SK-N-SH (cell line): Measurements from ENCODE around the gene ZRANB3. TPM values are rescaled to one million over a fixed set of nuclear protein-coding genes. Genes with fewer than 3 reads are reported as not detected.

Experiments
- CTCF ChIA-PET: fragments of 300-600, 350-600 bp; formaldehyde crosslinking; extraction: SDS; loops from one replicate; lab custom pipeline; 2021; lab: Yijun Ruan, JAX
- POLR2A ChIA-PET: fragments of 350-600 bp; sonication (Branson Sonifier 250); formaldehyde crosslinking; extraction: SDS; loops from one replicate; lab custom pipeline; 2020; ENCODE audit warnings: antibody characterized with exemption, inconsistent platforms; lab: Yijun Ruan, JAX
- DNase-seq: peaks from one replicate; pipeline ENCODE4 v3.0.0; 2012
- H2AFZ ChIP-seq: fragments of 200-600 bp; sonication (generic); 2 replicates; pipeline ENCODE4 v1.8.1; 2016; ENCODE audit warnings: antibody characterized with exemption, mild to moderate bottlenecking, low read depth
- H3F3A ChIP-seq: fragments of 200-600 bp; sonication (generic); replicated peaks from 2 replicates; pipeline ENCODE3; 2016; ENCODE audit warnings: antibody characterized with exemption, mild to moderate bottlenecking; ENCODE audit not compliant: insufficient read depth
- H3K27ac ChIP-seq, 2 experiments: fragments of 200-500 bp in 1 of 2; fragments of 200-600 bp in 1 of 2; sonication (Bioruptor generic) in 1 of 2; sonication (generic), shearing (Covaris generic) in 1 of 2; 2 replicates each; pipeline versions ENCODE4 v1.5.1 to v1.6.1; 2014 to 2016; ENCODE audit warnings: low read depth in 2 of 2, inconsistent platforms in 1 of 2, low read length in 1 of 2, mild to moderate bottlenecking in 1 of 2, mixed read lengths in 1 of 2
- H3K27me3 ChIP-seq: fragments of 200-600 bp; sonication (generic), shearing (Covaris generic); 2 replicates; pipeline ENCODE4 v1.6.1; 2016; ENCODE audit warnings: mixed run types; ENCODE audit not compliant: insufficient read depth
- H3K36me3 ChIP-seq, 2 experiments: fragments of 200-500 bp in 1 of 2; fragments of 200-600 bp in 1 of 2; sonication (Bioruptor generic) in 1 of 2; sonication (generic) in 1 of 2; replicated peaks in 1 of 2; 2 replicates each; pipeline versions ENCODE3 to v1.5.1; 2014 to 2016; ENCODE audit warnings: low read length in 1 of 2, mild to moderate bottlenecking in 1 of 2; ENCODE audit not compliant: insufficient read depth in 2 of 2, control insufficient read depth in 1 of 2
- H3K4me1 ChIP-seq, 2 experiments: fragments of 200-500 bp in 1 of 2; fragments of 200-600 bp in 1 of 2; sonication (Bioruptor generic) in 1 of 2; sonication (generic), shearing (Covaris generic) in 1 of 2; 2 replicates each; pipeline versions ENCODE4 v1.5.1 to v1.6.1; 2014 to 2016; ENCODE audit warnings: low read depth in 1 of 2, low read length in 1 of 2, mixed run types in 1 of 2; ENCODE audit not compliant: insufficient read depth in 2 of 2, control insufficient read depth in 1 of 2
- H3K4me2 ChIP-seq: fragments of 200-600 bp; sonication (generic), shearing (Covaris generic); 2 replicates; pipeline ENCODE4 v1.6.1; 2017; ENCODE audit warnings: mixed run types
- H3K4me3 ChIP-seq, 2 experiments: fragments of 200-500 bp in 1 of 2; fragments of 200-600 bp in 1 of 2; sonication (Bioruptor generic) in 1 of 2; sonication (generic), shearing (Covaris generic) in 1 of 2; 2 replicates each; pipeline versions ENCODE4 v1.5.1 to v1.8.1; 2014 to 2016; ENCODE audit warnings: low read depth in 2 of 2, inconsistent platforms in 1 of 2, low read length in 1 of 2, mild to moderate bottlenecking in 1 of 2, mixed read lengths in 1 of 2, moderate library complexity in 1 of 2
- H3K79me2 ChIP-seq: fragments of 200-600 bp; sonication (generic); 2 replicates; pipeline ENCODE4 v1.8.1; 2017; ENCODE audit warnings: mild to moderate bottlenecking; ENCODE audit not compliant: insufficient read depth
- H3K9ac ChIP-seq: fragments of 200-600 bp; sonication (generic); 2 replicates; pipeline ENCODE4 v1.6.1; 2017; ENCODE audit warnings: mixed run types
- H3K9me2 ChIP-seq: fragments of 200-600 bp; sonication (generic); 2 replicates; pipeline ENCODE4 v1.6.1; 2017; ENCODE audit warnings: mixed run types
- H3K9me3 ChIP-seq: fragments of 200-600 bp; sonication (generic); 2 replicates; pipeline ENCODE4 v1.6.1; 2017; ENCODE audit warnings: mixed run types, mild to moderate bottlenecking, moderate library complexity
- H4K20me1 ChIP-seq: fragments of 200-600 bp; sonication (generic); 2 replicates; pipeline ENCODE4 v1.6.1; 2017; ENCODE audit warnings: mild to moderate bottlenecking, mixed run types; ENCODE audit not compliant: insufficient read depth
- ELF1 ChIP-seq: IDR thresholded peaks from 2 replicates; pipeline ENCODE4 v1.4.0; 2012
- EP300 ChIP-seq, 2 experiments: IDR thresholded peaks; 2 replicates each; pipeline versions ENCODE4 v1.4.0 to v1.6.1; 2012; ENCODE audit warnings: borderline replicate concordance in 1 of 2, low read depth in 1 of 2, low read length in 1 of 2
- EZH2phosphoT487 ChIP-seq: fragments of 200-600 bp; sonication (generic); IDR thresholded peaks from 2 replicates; pipeline ENCODE4 v1.6.1; 2017; ENCODE audit warnings: low read depth, mixed run types, mild to moderate bottlenecking, antibody characterized with exemption, moderate library complexity, borderline replicate concordance
- FOXJ3 ChIP-seq: sonication (generic); formaldehyde crosslinking; IDR thresholded peaks from 2 replicates; pipeline ENCODE4 v1.5.1; 2020; ENCODE audit warnings: mild to moderate bottlenecking, missing genetic modification reagents
- FOXM1 ChIP-seq: IDR thresholded peaks from 2 replicates; pipeline ENCODE4 v1.4.0; 2012; ENCODE audit warnings: low read depth, mild to moderate bottlenecking
- JUND ChIP-seq: IDR thresholded peaks from 2 replicates; pipeline ENCODE4 v1.4.0; 2012
- MXI1 ChIP-seq: IDR thresholded peaks from 2 replicates; pipeline ENCODE4 v1.6.1; 2012; ENCODE audit warnings: mild to moderate bottlenecking, low read depth, low read length, improper control_type of control experiment
- NRF1 ChIP-seq: IDR thresholded peaks from 2 replicates; pipeline ENCODE4 v1.6.1; 2012; ENCODE audit warnings: low read depth, mild to moderate bottlenecking, low read length
- POLR2AphosphoS5 ChIP-seq: IDR thresholded peaks from 2 replicates; pipeline ENCODE4 v1.6.1; 2012; ENCODE audit warnings: low read depth, low read length
- RAD21 ChIP-seq: IDR thresholded peaks from 2 replicates; pipeline ENCODE4 v1.6.1; 2012; ENCODE audit warnings: mild to moderate bottlenecking, low read length
- RCOR1 ChIP-seq: fragments of 150-350 bp; IDR thresholded peaks from 2 replicates; pipeline ENCODE4 v1.6.1; 2017; ENCODE audit warnings: antibody characterized with exemption, low read length
- RFX5 ChIP-seq: IDR thresholded peaks from 2 replicates; pipeline ENCODE4 v1.6.1; 2012; ENCODE audit warnings: mild to moderate bottlenecking, improper control_type of control experiment, low read length
- SIN3A ChIP-seq: IDR thresholded peaks from 2 replicates; pipeline ENCODE4 v1.6.1; 2012; ENCODE audit warnings: low read depth, mild to moderate bottlenecking, low read length, moderate library complexity, borderline replicate concordance
- SMC3 ChIP-seq: IDR thresholded peaks from 2 replicates; pipeline ENCODE4 v1.6.1; 2012; ENCODE audit warnings: low read depth, low read length, improper control_type of control experiment
- TCF12 ChIP-seq: IDR thresholded peaks from 2 replicates; pipeline ENCODE4 v1.4.0; 2012
- YY1 ChIP-seq: IDR thresholded peaks from 2 replicates; pipeline ENCODE4 v1.4.0; 2012; ENCODE audit warnings: low read depth, mild to moderate bottlenecking
- WGBS: methylation state at CpG from one replicate; pipeline ENCODE4 v1.1.6; 2017; ENCODE audit warnings: low lambda C conversion rate; 5-methylcytosine and 5-hydroxymethylcytosine counted together
- polyA plus RNA-seq, 3 experiments: library from polyadenylated mRNA; depleted of rRNA; stranded (reverse); fragments of >200 nt; gene quantifications; 2 replicates each; pipeline ENCODE4 v1.2.3, GENCODE V29; 2012
- TF ChIP-seq, protein P1 (sequence below): fragments of 150-350 bp; IDR thresholded peaks from 2 replicates; pipeline ENCODE4 v1.6.1; 2017; ENCODE audit warnings: antibody characterized with exemption, low read length, low read depth, borderline replicate concordance
- TF ChIP-seq, protein P2 (sequence below): IDR thresholded peaks from 2 replicates; pipeline ENCODE4 v1.4.0; 2012; ENCODE audit warnings: low read depth, borderline replicate concordance
- TF ChIP-seq, protein P3 (sequence below): IDR thresholded peaks from 2 replicates; pipeline ENCODE4 v1.4.0; 2012; ENCODE audit warnings: low read depth, borderline replicate concordance
- TF ChIP-seq, protein P4 (sequence below): IDR thresholded peaks from 2 replicates; pipeline ENCODE4 v1.4.0; 2012; ENCODE audit warnings: low read depth
- TF ChIP-seq, protein P5 (sequence below): IDR thresholded peaks from 2 replicates; pipeline ENCODE4; 2012

The ZRANB3 gene
- polyA plus RNA-seq, 1 of the 3 experiments (the other 2 are of a cell fraction): 4.1 TPM

DNA sequence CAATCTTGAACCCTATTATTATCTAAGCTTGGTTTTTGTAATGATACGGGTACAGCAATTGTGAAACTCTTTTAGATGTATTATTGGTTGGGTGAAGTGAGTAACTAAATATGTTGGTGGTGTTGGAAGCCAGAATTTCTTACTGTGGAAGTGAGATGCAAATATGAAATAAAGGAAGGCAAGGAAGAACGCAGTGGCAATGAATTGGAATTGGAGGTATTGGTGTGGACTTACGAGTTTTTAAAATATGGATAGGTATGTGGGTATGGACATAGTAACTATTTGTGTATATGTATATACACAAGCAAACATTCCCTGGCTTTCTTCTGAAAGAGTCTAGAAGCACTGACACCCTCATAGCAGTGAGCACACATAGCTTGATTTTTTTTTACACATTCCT is 373.2 kb downstream of the ZRANB3 start:
- Histone ChIP-seq H3K27me3 (no peaks in the 10 kb centered on the region), H3K4me3 (no peak overlapping the region), H3K79me2 (no peaks in the 10 kb centered on the region), H3K4me1 (no peaks in the 10 kb centered on the region), H3K27ac (no peak overlapping the region), H2AFZ (no peak overlapping the region), H3K4me2 (no peak overlapping the region), H3F3A (peaks cover 6% of the 10 kb centered on the region), H3K9ac (no peak overlapping the region), H3K9me2 (no peaks in the 10 kb centered on the region), H3K36me3 (peaks cover 65 to 72% of the 10 kb centered on the region in 2 experiments), H4K20me1 (no peaks in the 10 kb centered on the region), H3K9me3 (no peaks in the 10 kb centered on the region)
- TF ChIP-seq NRF1: no peak
- TF ChIP-seq, protein P1, sequence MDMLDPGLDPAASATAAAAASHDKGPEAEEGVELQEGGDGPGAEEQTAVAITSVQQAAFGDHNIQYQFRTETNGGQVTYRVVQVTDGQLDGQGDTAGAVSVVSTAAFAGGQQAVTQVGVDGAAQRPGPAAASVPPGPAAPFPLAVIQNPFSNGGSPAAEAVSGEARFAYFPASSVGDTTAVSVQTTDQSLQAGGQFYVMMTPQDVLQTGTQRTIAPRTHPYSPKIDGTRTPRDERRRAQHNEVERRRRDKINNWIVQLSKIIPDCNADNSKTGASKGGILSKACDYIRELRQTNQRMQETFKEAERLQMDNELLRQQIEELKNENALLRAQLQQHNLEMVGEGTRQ: no peak
- no peak for TF ChIP-seq EP300 (IDR thresholded peaks at IDR 0.05; ENCODE audit: borderline replicate concordance in 1 of 2, low read depth in 1 of 2, low read length in 1 of 2)
- TF ChIP-seq, protein P2, sequence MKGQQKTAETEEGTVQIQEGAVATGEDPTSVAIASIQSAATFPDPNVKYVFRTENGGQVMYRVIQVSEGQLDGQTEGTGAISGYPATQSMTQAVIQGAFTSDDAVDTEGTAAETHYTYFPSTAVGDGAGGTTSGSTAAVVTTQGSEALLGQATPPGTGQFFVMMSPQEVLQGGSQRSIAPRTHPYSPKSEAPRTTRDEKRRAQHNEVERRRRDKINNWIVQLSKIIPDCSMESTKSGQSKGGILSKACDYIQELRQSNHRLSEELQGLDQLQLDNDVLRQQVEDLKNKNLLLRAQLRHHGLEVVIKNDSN: no peak
- no peak for TF ChIP-seq FOXM1
- TF ChIP-seq TCF12: no peak
- TF ChIP-seq FOXJ3 (CRISPR knock-in tag): no peak
- no peak for TF ChIP-seq YY1
- no peak for TF ChIP-seq MXI1
- TF ChIP-seq RCOR1: no peak
- TF ChIP-seq POLR2AphosphoS5: no peak
- TF ChIP-seq, protein P3, sequence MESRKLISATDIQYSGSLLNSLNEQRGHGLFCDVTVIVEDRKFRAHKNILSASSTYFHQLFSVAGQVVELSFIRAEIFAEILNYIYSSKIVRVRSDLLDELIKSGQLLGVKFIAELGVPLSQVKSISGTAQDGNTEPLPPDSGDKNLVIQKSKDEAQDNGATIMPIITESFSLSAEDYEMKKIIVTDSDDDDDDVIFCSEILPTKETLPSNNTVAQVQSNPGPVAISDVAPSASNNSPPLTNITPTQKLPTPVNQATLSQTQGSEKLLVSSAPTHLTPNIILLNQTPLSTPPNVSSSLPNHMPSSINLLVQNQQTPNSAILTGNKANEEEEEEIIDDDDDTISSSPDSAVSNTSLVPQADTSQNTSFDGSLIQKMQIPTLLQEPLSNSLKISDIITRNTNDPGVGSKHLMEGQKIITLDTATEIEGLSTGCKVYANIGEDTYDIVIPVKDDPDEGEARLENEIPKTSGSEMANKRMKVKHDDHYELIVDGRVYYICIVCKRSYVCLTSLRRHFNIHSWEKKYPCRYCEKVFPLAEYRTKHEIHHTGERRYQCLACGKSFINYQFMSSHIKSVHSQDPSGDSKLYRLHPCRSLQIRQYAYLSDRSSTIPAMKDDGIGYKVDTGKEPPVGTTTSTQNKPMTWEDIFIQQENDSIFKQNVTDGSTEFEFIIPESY: no peak
- TF ChIP-seq ELF1: no peak
- no peak for TF ChIP-seq SMC3
- no peak for TF ChIP-seq EZH2phosphoT487
- no peak for TF ChIP-seq RFX5
- TF ChIP-seq RAD21: no peak
- TF ChIP-seq JUND: no peak
- no peak for DNase-seq
- ChIA-PET CTCF (no interaction called here), POLR2A (no interaction called here)
- 95% methylated on average over 3 of the region's 3 CpGs for WGBS

DNA sequence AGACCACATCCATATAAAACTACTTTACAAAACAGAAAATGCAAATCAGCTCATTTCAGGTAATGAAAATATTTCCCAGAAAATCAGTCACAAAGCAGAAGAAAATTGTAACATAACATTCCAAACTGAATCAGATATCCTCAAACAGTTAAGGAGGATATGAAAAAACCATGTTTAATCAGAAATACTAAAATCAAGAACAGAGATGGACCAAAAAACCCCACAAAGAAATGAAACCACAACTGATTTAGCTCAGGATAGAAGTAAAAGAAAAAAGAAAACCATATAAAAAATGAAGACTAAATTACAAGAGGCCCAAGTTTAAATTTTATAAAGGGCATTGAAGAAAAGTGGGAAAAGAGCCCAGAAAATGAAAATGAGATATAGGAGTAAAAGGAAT is 376.1 kb downstream of the ZRANB3 start:
- H3K27me3 ChIP-seq: no peaks in the 10 kb centered on the region
- no peak overlapping the region for H2AFZ ChIP-seq
- TF ChIP-seq SIN3A: no peak
- TF ChIP-seq POLR2AphosphoS5: no peak
- no peak for TF ChIP-seq YY1
- TF ChIP-seq, protein P4, sequence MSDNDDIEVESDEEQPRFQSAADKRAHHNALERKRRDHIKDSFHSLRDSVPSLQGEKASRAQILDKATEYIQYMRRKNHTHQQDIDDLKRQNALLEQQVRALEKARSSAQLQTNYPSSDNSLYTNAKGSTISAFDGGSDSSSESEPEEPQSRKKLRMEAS: no peak
- no peak for TF ChIP-seq RCOR1
- TF ChIP-seq, protein P5, sequence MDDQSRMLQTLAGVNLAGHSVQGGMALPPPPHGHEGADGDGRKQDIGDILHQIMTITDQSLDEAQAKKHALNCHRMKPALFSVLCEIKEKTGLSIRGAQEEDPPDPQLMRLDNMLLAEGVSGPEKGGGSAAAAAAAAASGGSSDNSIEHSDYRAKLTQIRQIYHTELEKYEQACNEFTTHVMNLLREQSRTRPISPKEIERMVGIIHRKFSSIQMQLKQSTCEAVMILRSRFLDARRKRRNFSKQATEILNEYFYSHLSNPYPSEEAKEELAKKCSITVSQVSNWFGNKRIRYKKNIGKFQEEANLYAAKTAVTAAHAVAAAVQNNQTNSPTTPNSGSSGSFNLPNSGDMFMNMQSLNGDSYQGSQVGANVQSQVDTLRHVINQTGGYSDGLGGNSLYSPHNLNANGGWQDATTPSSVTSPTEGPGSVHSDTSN: no peak
- TF ChIP-seq SMC3: no peak
- no peak for TF ChIP-seq EZH2phosphoT487
- DNase-seq: no peak
- no peaks in the 10 kb centered on the region for H3K9me3 ChIP-seq
- H3K9ac ChIP-seq: no peak overlapping the region
- no peak overlapping the region for H3K4me3 ChIP-seq
- ChIA-PET CTCF (interaction anchor here (1.5 kb wide), 1 partner anchor 13 kb away, joined by 5 read pairs; no protein-coding TSS in a partner anchor), POLR2A (no interaction called here)
- no peak overlapping the region for H3K4me2 ChIP-seq
- H3K27ac ChIP-seq: no peak overlapping the region
- H3F3A ChIP-seq: no peaks in the 10 kb centered on the region
- H3K4me1 ChIP-seq: no peaks in the 10 kb centered on the region
- H4K20me1 ChIP-seq: no peaks in the 10 kb centered on the region
- H3K9me2 ChIP-seq: no peaks in the 10 kb centered on the region
- no peaks in the 10 kb centered on the region for H3K79me2 ChIP-seq
- H3K36me3 ChIP-seq: peaks cover 81 to 82% of the 10 kb centered on the region in 2 experiments
